Measurements from ENCODE around the gene RPGRIP1L.

DNA sequence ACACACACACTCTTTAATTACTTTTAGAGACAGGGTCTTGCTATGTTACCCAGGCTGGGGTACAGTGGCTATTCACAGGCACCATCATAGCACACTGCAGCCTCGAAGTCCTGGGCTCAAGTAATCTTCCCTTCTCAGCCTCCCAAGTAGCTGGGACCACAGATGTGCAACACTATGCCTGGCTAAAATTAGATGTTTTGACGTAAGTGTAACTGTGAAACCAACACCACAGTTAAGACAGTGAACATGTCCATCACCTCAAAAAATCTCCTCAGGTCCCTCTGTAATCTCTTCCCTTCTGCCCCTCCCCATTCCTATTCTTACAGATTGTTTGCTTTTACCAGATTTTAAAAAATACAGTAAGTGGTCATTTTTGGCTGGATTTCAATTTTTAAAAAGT is 66.7 kb downstream of the RPGRIP1L start:
- TF ChIP-seq, protein P1, sequence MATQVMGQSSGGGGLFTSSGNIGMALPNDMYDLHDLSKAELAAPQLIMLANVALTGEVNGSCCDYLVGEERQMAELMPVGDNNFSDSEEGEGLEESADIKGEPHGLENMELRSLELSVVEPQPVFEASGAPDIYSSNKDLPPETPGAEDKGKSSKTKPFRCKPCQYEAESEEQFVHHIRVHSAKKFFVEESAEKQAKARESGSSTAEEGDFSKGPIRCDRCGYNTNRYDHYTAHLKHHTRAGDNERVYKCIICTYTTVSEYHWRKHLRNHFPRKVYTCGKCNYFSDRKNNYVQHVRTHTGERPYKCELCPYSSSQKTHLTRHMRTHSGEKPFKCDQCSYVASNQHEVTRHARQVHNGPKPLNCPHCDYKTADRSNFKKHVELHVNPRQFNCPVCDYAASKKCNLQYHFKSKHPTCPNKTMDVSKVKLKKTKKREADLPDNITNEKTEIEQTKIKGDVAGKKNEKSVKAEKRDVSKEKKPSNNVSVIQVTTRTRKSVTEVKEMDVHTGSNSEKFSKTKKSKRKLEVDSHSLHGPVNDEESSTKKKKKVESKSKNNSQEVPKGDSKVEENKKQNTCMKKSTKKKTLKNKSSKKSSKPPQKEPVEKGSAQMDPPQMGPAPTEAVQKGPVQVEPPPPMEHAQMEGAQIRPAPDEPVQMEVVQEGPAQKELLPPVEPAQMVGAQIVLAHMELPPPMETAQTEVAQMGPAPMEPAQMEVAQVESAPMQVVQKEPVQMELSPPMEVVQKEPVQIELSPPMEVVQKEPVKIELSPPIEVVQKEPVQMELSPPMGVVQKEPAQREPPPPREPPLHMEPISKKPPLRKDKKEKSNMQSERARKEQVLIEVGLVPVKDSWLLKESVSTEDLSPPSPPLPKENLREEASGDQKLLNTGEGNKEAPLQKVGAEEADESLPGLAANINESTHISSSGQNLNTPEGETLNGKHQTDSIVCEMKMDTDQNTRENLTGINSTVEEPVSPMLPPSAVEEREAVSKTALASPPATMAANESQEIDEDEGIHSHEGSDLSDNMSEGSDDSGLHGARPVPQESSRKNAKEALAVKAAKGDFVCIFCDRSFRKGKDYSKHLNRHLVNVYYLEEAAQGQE (IDR thresholded peaks at IDR 0.05; ENCODE audit: insufficient read depth in 1 of 2, low read depth in 2 of 2, low read length in 1 of 2) = no peak
- TF ChIP-seq, protein P2, sequence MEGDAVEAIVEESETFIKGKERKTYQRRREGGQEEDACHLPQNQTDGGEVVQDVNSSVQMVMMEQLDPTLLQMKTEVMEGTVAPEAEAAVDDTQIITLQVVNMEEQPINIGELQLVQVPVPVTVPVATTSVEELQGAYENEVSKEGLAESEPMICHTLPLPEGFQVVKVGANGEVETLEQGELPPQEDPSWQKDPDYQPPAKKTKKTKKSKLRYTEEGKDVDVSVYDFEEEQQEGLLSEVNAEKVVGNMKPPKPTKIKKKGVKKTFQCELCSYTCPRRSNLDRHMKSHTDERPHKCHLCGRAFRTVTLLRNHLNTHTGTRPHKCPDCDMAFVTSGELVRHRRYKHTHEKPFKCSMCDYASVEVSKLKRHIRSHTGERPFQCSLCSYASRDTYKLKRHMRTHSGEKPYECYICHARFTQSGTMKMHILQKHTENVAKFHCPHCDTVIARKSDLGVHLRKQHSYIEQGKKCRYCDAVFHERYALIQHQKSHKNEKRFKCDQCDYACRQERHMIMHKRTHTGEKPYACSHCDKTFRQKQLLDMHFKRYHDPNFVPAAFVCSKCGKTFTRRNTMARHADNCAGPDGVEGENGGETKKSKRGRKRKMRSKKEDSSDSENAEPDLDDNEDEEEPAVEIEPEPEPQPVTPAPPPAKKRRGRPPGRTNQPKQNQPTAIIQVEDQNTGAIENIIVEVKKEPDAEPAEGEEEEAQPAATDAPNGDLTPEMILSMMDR (IDR thresholded peaks at IDR 0.05) = no peak
